Brain microvascular endothelial cell (primary cell): Measurements from ENCODE around the gene ADPRS.
A peak's percentile ranks its signal among the peaks of the same experiment; 100 is the strongest.

Experiments
- DNase-seq: peaks from one replicate; pipeline ENCODE4 v3.0.0-alpha.2; 2020
- H3K27ac ChIP-seq: fragments of 250-450 bp; sonication (Bioruptor Pico); 2 replicates; pipeline ENCODE4 v1.5.1; 2020; ENCODE audit warnings: mild to moderate bottlenecking, moderate library complexity
- H3K27me3 ChIP-seq: fragments of 250-450 bp; sonication (Bioruptor Pico); replicated peaks from 2 replicates; pipeline ENCODE4 v1.5.1; 2020; ENCODE audit warnings: mild to moderate bottlenecking
- H3K36me3 ChIP-seq: fragments of 250-450 bp; sonication (Bioruptor Pico); replicated peaks from 2 replicates; pipeline ENCODE4 v1.5.1; 2020; ENCODE audit warnings: mild to moderate bottlenecking
- H3K4me3 ChIP-seq: 2 replicates; pipeline ENCODE4 v1.5.1; 2011; ENCODE audit warnings: low read depth, mild to moderate bottlenecking, control low read depth, low read length, moderate library complexity
- CTCF ChIP-seq: IDR thresholded peaks from 2 replicates; pipeline ENCODE4 v1.5.1; 2011; ENCODE audit warnings: low read depth, mild to moderate bottlenecking, moderate library complexity, low read length, control low read depth, inconsistent platforms; ENCODE audit errors: missing control alignments
- in situ Hi-C: cut with HindIII; loops from 2 replicates; pipeline ENCODE4 v1.10.0; 2017; ENCODE audit warnings: low sequenced_read_pairs, low pct_ligation_motif_present

The ADPRS gene

DNA sequence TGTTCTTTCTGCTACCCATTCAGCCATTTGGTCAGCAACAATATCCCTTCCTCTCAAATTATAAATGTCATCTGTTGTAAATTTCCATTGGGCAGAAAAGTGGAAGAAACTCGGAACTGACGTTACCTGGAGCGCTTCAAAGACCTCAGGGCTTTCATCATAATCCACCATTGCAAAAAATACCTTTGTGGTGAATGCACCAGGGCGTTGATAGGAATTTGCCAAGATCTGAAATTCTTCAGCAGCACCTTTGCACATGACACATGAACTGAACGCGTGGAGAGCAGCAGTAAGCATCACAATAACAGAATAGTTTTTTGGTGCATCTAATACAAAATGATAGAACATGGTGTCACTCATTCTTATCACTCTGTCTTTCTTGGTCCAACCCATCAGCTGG is 7.9 kb upstream of the ADPRS start:
- no peak overlapping the region for H3K27ac ChIP-seq
- DNase-seq: no peak
- no peak overlapping the region for H3K4me3 ChIP-seq
- no peaks in the 10 kb centered on the region for H3K36me3 ChIP-seq
- no peaks in the 10 kb centered on the region for H3K27me3 ChIP-seq
- in situ Hi-C loops: no loop called here
- no peak for TF ChIP-seq CTCF

DNA sequence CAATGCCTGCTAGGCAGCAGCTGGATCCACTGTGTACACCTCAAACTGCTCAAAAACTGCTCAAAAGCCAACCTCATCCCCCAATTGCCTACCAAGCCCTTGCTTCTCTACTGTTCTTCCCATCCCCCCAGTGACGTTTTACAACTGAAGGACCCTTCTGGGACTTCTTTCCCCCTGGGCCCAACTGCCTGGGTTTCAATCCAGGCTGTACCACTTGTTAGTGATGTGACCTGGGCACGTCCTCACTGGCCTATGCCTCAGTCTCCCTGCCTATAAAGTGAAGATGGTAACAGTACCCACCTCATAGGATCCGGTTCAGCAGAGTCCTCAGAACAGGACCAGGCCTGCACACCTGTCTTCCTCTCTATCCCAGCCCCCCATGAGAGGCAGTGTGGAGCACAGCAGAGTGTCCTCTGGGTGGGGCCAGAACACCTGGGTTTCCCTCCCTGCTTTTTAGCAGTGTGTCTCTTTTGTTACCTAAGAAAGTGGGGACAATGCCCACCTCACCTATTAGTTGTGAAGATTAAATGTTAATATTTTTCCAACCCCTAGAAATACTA is 6.7 kb upstream of the ADPRS start:
- no peaks in the 10 kb centered on the region for H3K27me3 ChIP-seq
- in situ Hi-C loops: no loop called here
- no peak overlapping the region for H3K4me3 ChIP-seq
- DNase-seq: no peak
- H3K27ac ChIP-seq: no peak overlapping the region
- no peaks in the 10 kb centered on the region for H3K36me3 ChIP-seq
- TF ChIP-seq CTCF: no peak

DNA sequence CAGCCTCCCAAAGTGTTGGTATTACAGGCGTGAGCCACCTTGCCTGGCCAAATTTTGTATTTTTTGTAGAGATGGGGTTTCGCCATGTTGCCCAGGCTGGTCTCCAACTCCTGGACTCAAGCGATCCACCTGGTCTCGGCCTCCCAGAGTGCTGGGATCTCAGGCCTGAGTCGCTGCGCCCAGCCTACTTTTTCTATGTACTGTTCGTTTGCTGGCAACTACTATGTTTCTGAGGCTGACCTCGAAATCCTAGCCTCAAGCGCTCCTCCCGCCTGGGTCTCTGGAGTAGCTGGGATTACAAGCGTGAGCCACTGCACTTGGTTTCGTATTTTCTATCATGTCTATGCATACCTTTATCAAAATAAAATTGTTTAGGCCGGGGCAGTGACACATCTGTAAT is 5.5 kb upstream of the ADPRS start:
- no peak overlapping the region for H3K4me3 ChIP-seq
- no peaks in the 10 kb centered on the region for H3K27me3 ChIP-seq
- DNase-seq: no peak
- in situ Hi-C loops: no loop called here
- TF ChIP-seq CTCF: no peak
- H3K36me3 ChIP-seq: no peaks in the 10 kb centered on the region
- no peak overlapping the region for H3K27ac ChIP-seq

- peak; percentile 17 for TF ChIP-seq CTCF
- Histone ChIP-seq H3K36me3 (no peaks in the 10 kb centered on the region), H3K27ac (no peak within 1 kb of the TSS), H3K27me3 (no peaks in the 10 kb centered on the region), H3K4me3 (peak within 1 kb of the TSS; percentile 57)
- DNase-seq: peak; percentile 21
- in situ Hi-C loops: no loop called here
Observed at GRCh38 chr1:36083635-36084496, 4.8 kb upstream of the ADPRS start, which contains the start of gene TEKT2. TEKT2 (plus strand) TSS chr1:36084094; CDS start chr1:36084922, 828 bp downstream.

- no peak for DNase-seq
- no peak overlapping the region for H3K27ac ChIP-seq
- in situ Hi-C loops: no loop called here
- no peaks in the 10 kb centered on the region for H3K27me3 ChIP-seq
- peak overlapping the region; percentile 57 for H3K4me3 ChIP-seq
- TF ChIP-seq CTCF: no peak
- H3K36me3 ChIP-seq: no peaks in the 10 kb centered on the region
Observed at GRCh38 chr1:36084497-36085115, 4.1 kb upstream of the ADPRS start.
